Kidney glomerular epithelial cell (primary cell): ENCODE measurements around the gene KCNMA1.

Experiments
- DNase-seq: peaks from one replicate; lab custom pipeline; 2025; lab: John Stamatoyannopoulos, UW

KCNMA1 gene

GRCh38 chr10:76939933-76940468 lies 697.6 kb downstream of the KCNMA1 start:
- no peak for DNase-seq

GRCh38 chr10:76937181-76937600 lies 700.4 kb downstream of the KCNMA1 start:
- DNase-seq, result no peak

GRCh38 chr10:76935941-76936613 lies 701.5 kb downstream of the KCNMA1 start:
- DNase-seq, result no peak

- DNase-seq, result no peak
Observed at GRCh38 chr10:76928565-76928964, 709.0 kb downstream of the KCNMA1 start.

- DNase-seq, result no peak
Observed at GRCh38 chr10:76925636-76926405, 711.8 kb downstream of the KCNMA1 start.

- no peak for DNase-seq
Observed at GRCh38 chr10:76922666-76923065, 714.9 kb downstream of the KCNMA1 start.

- no peak for DNase-seq
Observed at GRCh38 chr10:76921383-76922010, 716.1 kb downstream of the KCNMA1 start.

- no peak for DNase-seq
Observed at GRCh38 chr10:76920581-76920980, 717.0 kb downstream of the KCNMA1 start.

GRCh38 chr10:76918106-76918505 lies 719.5 kb downstream of the KCNMA1 start:
- no peak for DNase-seq

GRCh38 chr10:76917071-76917470 lies 720.5 kb downstream of the KCNMA1 start:
- DNase-seq, result no peak

GRCh38 chr10:76916536-76916935 lies 721.1 kb downstream of the KCNMA1 start:
- no peak for DNase-seq

- no peak for DNase-seq
Observed at GRCh38 chr10:76915316-76915715, 722.3 kb downstream of the KCNMA1 start.

GRCh38 chr10:76911184-76911583 lies 726.4 kb downstream of the KCNMA1 start:
- no peak for DNase-seq

GRCh38 chr10:76910184-76910962 lies 727.2 kb downstream of the KCNMA1 start:
- DNase-seq, result no peak

GRCh38 chr10:76906256-76906655 lies 731.4 kb downstream of the KCNMA1 start:
- no peak for DNase-seq

GRCh38 chr10:76905251-76905650 lies 732.4 kb downstream of the KCNMA1 start:
- no peak for DNase-seq

- DNase-seq, result no peak
Observed at GRCh38 chr10:76903387-76903945, 734.1 kb downstream of the KCNMA1 start.

- no peak for DNase-seq
Observed at GRCh38 chr10:76902949-76903348, 734.7 kb downstream of the KCNMA1 start.

GRCh38 chr10:76901701-76902100 lies 735.9 kb downstream of the KCNMA1 start:
- no peak for DNase-seq

- no peak for DNase-seq
Observed at GRCh38 chr10:76899490-76899889, 738.1 kb downstream of the KCNMA1 start.

- no peak for DNase-seq
Observed at GRCh38 chr10:76892766-76893479, 744.7 kb downstream of the KCNMA1 start.
